Activated naive CD4-positive, alpha-beta T cell treated with anti-CD3 and anti-CD28 coated beads, Interleukin-2, amount 10 ng/mL, durations not matched to agents 7 days and 5 days (primary cell): ENCODE measurements around the gene KCNQ2.

Experiments used
- CTCF ChIA-PET: fragments of 350-600 bp; sonication (Branson Sonifier 250); formaldehyde crosslinking; loops from one replicate; lab custom pipeline; 2021; ENCODE audit warnings: antibody characterized with exemption; lab: Charles Lee
- DNase-seq: peaks from one replicate; pipeline ENCODE4 v3.0.0-alpha.2; 2020
- H3K27ac Mint-ChIP-seq: one replicate; pipeline ENCODE4 v1.8.0; 2021; ENCODE audit warnings: mild to moderate bottlenecking, moderate library complexity, mixed read lengths
- H3K27me3 Mint-ChIP-seq: one replicate; pipeline ENCODE4 v1.8.0; 2021; ENCODE audit warnings: mild to moderate bottlenecking, mixed read lengths
- H3K36me3 Mint-ChIP-seq: one replicate; pipeline ENCODE4 v1.8.0; 2021; ENCODE audit warnings: mixed read lengths
- H3K4me1 Mint-ChIP-seq: one replicate; pipeline ENCODE4 v1.8.0; 2021; ENCODE audit warnings: mixed read lengths
- H3K4me3 Mint-ChIP-seq: one replicate; pipeline ENCODE4 v1.8.0; 2021; ENCODE audit warnings: mild to moderate bottlenecking, moderate library complexity, mixed read lengths
- H3K9me3 Mint-ChIP-seq: one replicate; pipeline ENCODE4 v1.8.0; 2021; ENCODE audit warnings: mixed read lengths

Gene KCNQ2

GRCh38 chr20:63363013-63363957 lies 109.2 kb downstream of the KCNQ2 start:
- Mint-ChIP-seq H3K4me3 (no peak overlapping the region), H3K36me3 (peaks cover 2% of the 10 kb centered on the region), H3K9me3 (no peaks in the 10 kb centered on the region)

GRCh38 chr20:63362436-63363009 lies 109.9 kb downstream of the KCNQ2 start:
- H3K36me3 Mint-ChIP-seq, result peaks cover 2% of the 10 kb centered on the region
- peaks cover 56% of the 10 kb centered on the region for H3K27me3 Mint-ChIP-seq
- no peak overlapping the region for H3K27ac Mint-ChIP-seq
- H3K9me3 Mint-ChIP-seq, result no peaks in the 10 kb centered on the region
- DNase-seq, result no peak
- no peak overlapping the region for H3K4me3 Mint-ChIP-seq
- CTCF ChIA-PET, result interaction anchor here (1.4 kb wide), 1 partner anchor 139 kb away, joined by 4 read pairs; no protein-coding TSS in a partner anchor
- no peaks in the 10 kb centered on the region for H3K4me1 Mint-ChIP-seq

More at GRCh38 chr20:63363013-63363957, 109.2 kb downstream of the KCNQ2 start:
- Mint-ChIP-seq H3K4me1 (no peaks in the 10 kb centered on the region), H3K27me3 (peaks cover 56% of the 10 kb centered on the region), H3K27ac (no peak overlapping the region)
- CTCF ChIA-PET, result interaction anchor here (1.4 kb wide), 1 partner anchor 140 kb away, joined by 4 read pairs; no protein-coding TSS in a partner anchor
- no peak for DNase-seq

GRCh38 chr20:63361519-63362435 lies 110.7 kb downstream of the KCNQ2 start:
- Mint-ChIP-seq H3K27me3 (peaks cover 56% of the 10 kb centered on the region), H3K27ac (no peak overlapping the region), H3K9me3 (no peaks in the 10 kb centered on the region), H3K36me3 (peaks cover 2% of the 10 kb centered on the region), H3K4me1 (no peaks in the 10 kb centered on the region), H3K4me3 (no peak overlapping the region)
- CTCF ChIA-PET, result interaction anchor here (1.4 kb wide), 1 partner anchor 138 kb away, joined by 4 read pairs; no protein-coding TSS in a partner anchor
- DNase-seq, result no peak

- Mint-ChIP-seq H3K27me3 (peaks cover 56% of the 10 kb centered on the region), H3K9me3 (no peaks in the 10 kb centered on the region)
Observed at GRCh38 chr20:63360850-63361518, 111.5 kb downstream of the KCNQ2 start, which contains the start of gene CHRNA4. Gene CHRNA4, minus strand, starts transcription at chr20:63361349. Its CDS starts 184 bp downstream, at chr20:63361165.

GRCh38 chr20:63359937-63360849 lies 112.3 kb downstream of the KCNQ2 start:
- Mint-ChIP-seq H3K4me1 (no peaks in the 10 kb centered on the region), H3K4me3 (no peak overlapping the region), H3K36me3 (peaks cover 2% of the 10 kb centered on the region), H3K27me3 (peaks cover 55% of the 10 kb centered on the region), H3K27ac (no peak overlapping the region), H3K9me3 (no peaks in the 10 kb centered on the region)
- no peak for DNase-seq
- CTCF ChIA-PET, result no interaction called here

More at GRCh38 chr20:63360850-63361518, 111.5 kb downstream of the KCNQ2 start, which contains the start of gene CHRNA4:
- DNase-seq, result no peak
- CTCF ChIA-PET, result no interaction called here
- peaks cover 2% of the 10 kb centered on the region for H3K36me3 Mint-ChIP-seq
- H3K4me3 Mint-ChIP-seq, result no peak within 1 kb of the TSS
- H3K27ac Mint-ChIP-seq, result no peak within 1 kb of the TSS
- no peaks in the 10 kb centered on the region for H3K4me1 Mint-ChIP-seq

GRCh38 chr20:63359164-63359934 lies 113.1 kb downstream of the KCNQ2 start:
- CTCF ChIA-PET, result no interaction called here
- no peak for DNase-seq
- Mint-ChIP-seq H3K27ac (no peak overlapping the region), H3K9me3 (no peaks in the 10 kb centered on the region), H3K36me3 (peaks cover 2% of the 10 kb centered on the region), H3K4me1 (no peaks in the 10 kb centered on the region), H3K4me3 (no peak overlapping the region), H3K27me3 (peaks cover 53% of the 10 kb centered on the region)

- Mint-ChIP-seq H3K9me3 (no peaks in the 10 kb centered on the region), H3K36me3 (peaks cover 2% of the 10 kb centered on the region), H3K27ac (no peak overlapping the region), H3K4me3 (no peak overlapping the region), H3K4me1 (no peaks in the 10 kb centered on the region), H3K27me3 (peaks cover 43% of the 10 kb centered on the region)
- DNase-seq, result no peak
- CTCF ChIA-PET, result no interaction called here
Observed at GRCh38 chr20:63357921-63358905, 114.2 kb downstream of the KCNQ2 start.

GRCh38 chr20:63356931-63357879 lies 115.2 kb downstream of the KCNQ2 start:
- H3K36me3 Mint-ChIP-seq, result no peaks in the 10 kb centered on the region
- CTCF ChIA-PET, result interaction anchor here (0.7 to 1.2 kb wide), 2 partner anchors 24 to 134 kb away, joined by 3 read pairs; no protein-coding TSS in a partner anchor
- no peak overlapping the region for H3K27ac Mint-ChIP-seq
- H3K9me3 Mint-ChIP-seq, result peaks cover 3% of the 10 kb centered on the region
- H3K4me3 Mint-ChIP-seq, result no peak overlapping the region
- no peak for DNase-seq
- H3K4me1 Mint-ChIP-seq, result no peaks in the 10 kb centered on the region
- peaks cover 33% of the 10 kb centered on the region for H3K27me3 Mint-ChIP-seq

- peaks cover 26% of the 10 kb centered on the region for H3K27me3 Mint-ChIP-seq
- no peaks in the 10 kb centered on the region for H3K36me3 Mint-ChIP-seq
- H3K9me3 Mint-ChIP-seq, result peaks cover 3% of the 10 kb centered on the region
- DNase-seq, result no peak
- CTCF ChIA-PET, result interaction anchor here (0.7 to 1.2 kb wide), 2 partner anchors 25 to 134 kb away, joined by 3 read pairs; no protein-coding TSS in a partner anchor
- no peaks in the 10 kb centered on the region for H3K4me1 Mint-ChIP-seq
- H3K27ac Mint-ChIP-seq, result no peak overlapping the region
- H3K4me3 Mint-ChIP-seq, result no peak overlapping the region
Observed at GRCh38 chr20:63356511-63356910, 115.9 kb downstream of the KCNQ2 start.

GRCh38 chr20:63355781-63356295 lies 116.6 kb downstream of the KCNQ2 start:
- Mint-ChIP-seq H3K4me3 (no peak overlapping the region), H3K36me3 (no peaks in the 10 kb centered on the region), H3K27me3 (peaks cover 23% of the 10 kb centered on the region), H3K4me1 (no peaks in the 10 kb centered on the region), H3K27ac (no peak overlapping the region), H3K9me3 (peaks cover 6% of the 10 kb centered on the region)
- DNase-seq, result no peak
- CTCF ChIA-PET, result interaction anchor here (1.2 kb wide), 1 partner anchor 133 kb away, joined by 3 read pairs; no protein-coding TSS in a partner anchor
